ENCODE data around the gene FHOD3. TPM values are rescaled to one million over a fixed set of nuclear protein-coding genes. Genes with fewer than 3 reads are reported as not detected.

Gene FHOD3
- total and polyA plus RNA-seq, 2 of the 13 experiments (the other 11 are each of a cell fraction or from before 2014, with no cell fraction given), result 0.07 TPM; not detected in 1

GRCh38 chr18:36338403-36338933 is 41.0 kb downstream of the FHOD3 start:
- CTCF ChIA-PET (ENCODE audit: low intra/inter-chr PET ratio, low total read pairs), result no interaction called here
- TF ChIP-seq HOXA5 (CRISPR knock-in tag; IDR thresholded peaks at IDR 0.05), result no peak
- no peak for TF ChIP-seq ZNF282 (IDR thresholded peaks at IDR 0.05; ENCODE audit: partially characterized antibody)
- TF ChIP-seq ELF4 (CRISPR knock-in tag; IDR thresholded peaks at IDR 0.05; ENCODE audit: borderline replicate concordance), result no peak

GRCh38 chr18:36340246-36340645 is 42.7 kb downstream of the FHOD3 start:
- intact Hi-C loops (cut with micrococcal nuclease; ENCODE audit: unreplicated experiment), result no loop called here
- peaks cover 17% of the 10 kb centered on the region for H3K4me1 ChIP-seq (ENCODE audit: insufficient read depth, low read length)
- ChIA-PET CTCF (ENCODE audit: low intra/inter-chr PET ratio, low total read pairs) (no interaction called here), POLR2A (no interaction called here)
- H3K36me3 ChIP-seq (replicated peaks in 1 of 2; ENCODE audit: control insufficient read depth in 1 of 2, insufficient read depth in 2 of 2, low read length in 2 of 2), result no peaks in the 10 kb centered on the region
- no TSS peak for BruUV-seq (replicated peaks)
- H3K9ac ChIP-seq (ENCODE audit: insufficient read depth, low read depth, low read length), result no peak overlapping the region
- DNase-seq (ENCODE audit: low spot score) (no peak), ATAC-seq (no peak), FAIRE-seq (no peak)
- no peaks in the 10 kb centered on the region for H3K79me2 ChIP-seq (ENCODE audit: insufficient read depth, low read length)
- no peak overlapping the region for H3K27ac ChIP-seq (ENCODE audit: extremely low read length, insufficient read depth, low read length)
- H3K27me3 ChIP-seq (ENCODE audit: control insufficient read depth in 1 of 2, insufficient read depth in 2 of 2, low read length in 2 of 2), result no peaks in the 10 kb centered on the region
- no peaks in the 10 kb centered on the region for H3K9me3 ChIP-seq (ENCODE audit: low read length)
- H3K4me3 ChIP-seq (replicated peaks in 1 of 3; ENCODE audit: insufficient read depth in 1 of 3, low read depth in 2 of 3, low read length in 3 of 3), result no peak overlapping the region
- in situ Hi-C loops (cut with HindIII; ENCODE audit: extremely low pct_ligation_motif_present, low pct_unique_long_range_greater_than_20kb), result no loop called here
- no peaks in the 10 kb centered on the region for H4K20me1 ChIP-seq (ENCODE audit: insufficient read depth, low read length)
- no peak overlapping the region for H2AFZ ChIP-seq (ENCODE audit: low read length)
- WGBS (ENCODE audit: low lambda C conversion rate), result 47% methylated on average over 4 of the region's 4 CpGs
- H3K4me2 ChIP-seq (ENCODE audit: low read depth, low read length), result no peak overlapping the region
- TF ChIP-seq TEAD3 (CRISPR knock-in tag; optimal IDR thresholded peaks at IDR 0.05; ENCODE audit: borderline replicate concordance), result no peak
- TF ChIP-seq ZBTB46 (CRISPR knock-in tag; IDR thresholded peaks at IDR 0.05; ENCODE audit: borderline replicate concordance), result no peak
- TF ChIP-seq ZMYM2 (CRISPR knock-in tag; IDR thresholded peaks at IDR 0.05), result no peak
- no peak for TF ChIP-seq AHDC1 (CRISPR knock-in tag; IDR thresholded peaks at IDR 0.05; ENCODE audit: borderline replicate concordance)
- TF ChIP-seq ZNF788 (CRISPR knock-in tag; IDR thresholded peaks at IDR 0.05; ENCODE audit: borderline replicate concordance), result no peak
- no peak for TF ChIP-seq ARHGAP35 (CRISPR knock-in tag; IDR thresholded peaks at IDR 0.05; ENCODE audit: borderline replicate concordance)
- TF ChIP-seq AGO1 (IDR thresholded peaks at IDR 0.05; ENCODE audit: low read depth, low read length, poor library complexity, severe bottlenecking), result no peak

More at GRCh38 chr18:36338403-36338933, 41.0 kb downstream of the FHOD3 start:
- FAIRE-seq (no peak), DNase-seq (ENCODE audit: low spot score) (no peak), ATAC-seq (peak; percentile 22; the same call in 2 of the 3 replicates)
- Histone ChIP-seq H3K79me2 (ENCODE audit: insufficient read depth, low read length) (no peaks in the 10 kb centered on the region), H3K9ac (ENCODE audit: insufficient read depth, low read depth, low read length) (no peak overlapping the region), H3K4me1 (ENCODE audit: insufficient read depth, low read length) (peaks cover 20% of the 10 kb centered on the region), H3K27me3 (ENCODE audit: control insufficient read depth in 1 of 2, insufficient read depth in 2 of 2, low read length in 2 of 2) (no peaks in the 10 kb centered on the region), H3K9me3 (ENCODE audit: low read length) (no peaks in the 10 kb centered on the region), H3K27ac (ENCODE audit: extremely low read length, insufficient read depth, low read length) (no peak overlapping the region), H3K36me3 (replicated peaks in 1 of 2; ENCODE audit: control insufficient read depth in 1 of 2, insufficient read depth in 2 of 2, low read length in 2 of 2) (no peaks in the 10 kb centered on the region), H4K20me1 (ENCODE audit: insufficient read depth, low read length) (no peaks in the 10 kb centered on the region), H3K4me2 (ENCODE audit: low read depth, low read length) (no peak overlapping the region), H3K4me3 (replicated peaks in 1 of 3; ENCODE audit: insufficient read depth in 1 of 3, low read depth in 2 of 3, low read length in 3 of 3) (no peak overlapping the region), H2AFZ (ENCODE audit: low read length) (no peak overlapping the region)
- POLR2A ChIA-PET, result no interaction called here
- intact Hi-C loops (cut with micrococcal nuclease; ENCODE audit: unreplicated experiment) (no loop called here), in situ Hi-C loops (cut with HindIII; ENCODE audit: extremely low pct_ligation_motif_present, low pct_unique_long_range_greater_than_20kb) (no loop called here)
- WGBS (ENCODE audit: low lambda C conversion rate), result 37% methylated on average over 7 of the region's 8 CpGs
- BruUV-seq (replicated peaks), result no TSS peak

Data from HepG2 (cell line).